Muscle layer of duodenum (tissue), 2 donors: ENCODE data around the gene MAP4K1.
"Not testable (repeated sequence)": the region's sequence is repeated elsewhere in the genome, so short reads cannot be mapped to it uniquely, and the experiment has no call there.

Source experiments
- H3K27ac ChIP-seq: one replicate; pipeline ENCODE4 v1.7.0; 2013; ENCODE audit warnings: mild to moderate bottlenecking, low read length
- H3K27me3 ChIP-seq: one replicate; pipeline ENCODE4 v1.7.0; 2013; ENCODE audit warnings: low read depth, mild to moderate bottlenecking, control low read depth, low read length
- H3K36me3 ChIP-seq, 2 donors: one replicate each; pipeline ENCODE4 v1.7.0; 2013; ENCODE audit warnings: low read length in 2 of 2, control low read depth in 1 of 2, mild to moderate bottlenecking in 1 of 2; ENCODE audit not compliant: insufficient read depth in 2 of 2, control insufficient read depth in 1 of 2
- H3K4me1 ChIP-seq, 2 donors: one replicate each; pipeline ENCODE4 v1.7.0; 2013; ENCODE audit warnings: low read length in 2 of 2, mild to moderate bottlenecking in 2 of 2, control low read depth in 1 of 2, moderate library complexity in 1 of 2; ENCODE audit not compliant: insufficient read depth in 2 of 2, control insufficient read depth in 1 of 2
- H3K4me3 ChIP-seq, 2 donors: one replicate each; pipeline ENCODE4 v1.7.0; 2013; ENCODE audit warnings: low read length in 2 of 2, low read depth in 1 of 2, mild to moderate bottlenecking in 1 of 2
- H3K9me3 ChIP-seq, 2 donors: one replicate each; pipeline ENCODE4 v1.7.0; 2013; ENCODE audit warnings: low read length in 2 of 2, control low read depth in 1 of 2, mild to moderate bottlenecking in 1 of 2; ENCODE audit not compliant: control insufficient read depth in 1 of 2
- donor health status: healthy.

The MAP4K1 gene

GRCh38 chr19:38583219-38583984, 34.4 kb downstream of the MAP4K1 start:
- Histone ChIP-seq H3K27ac (no peak overlapping the region), H3K27me3 (no peaks in the 10 kb centered on the region), H3K36me3 (no peaks in the 10 kb centered on the region), H3K9me3 (no peaks in the 10 kb centered on the region), H3K4me1 (no peaks in the 10 kb centered on the region), H3K4me3 (no peak overlapping the region)

- Histone ChIP-seq H3K27me3 (no peaks in the 10 kb centered on the region), H3K27ac (no peak overlapping the region), H3K4me3 (no peak overlapping the region), H3K9me3 (no peaks in the 10 kb centered on the region), H3K4me1 (no peaks in the 10 kb centered on the region), H3K36me3 (peaks cover 0 to 3% of the 10 kb centered on the region in 2 donors)
Observed at GRCh38 chr19:38580080-38580479, 37.7 kb downstream of the MAP4K1 start.

- H3K4me3 ChIP-seq, H3K4me1 ChIP-seq, H3K36me3 ChIP-seq, H3K27ac ChIP-seq, H3K27me3 ChIP-seq, H3K9me3 ChIP-seq: not testable (repeated sequence)
Observed at GRCh38 chr19:38579304-38579703, 38.4 kb downstream of the MAP4K1 start.

GRCh38 chr19:38577826-38578225, 39.9 kb downstream of the MAP4K1 start:
- Histone ChIP-seq H3K36me3 (peaks cover 0 to 3% of the 10 kb centered on the region in 2 donors), H3K4me1 (no peaks in the 10 kb centered on the region), H3K27ac (no peak overlapping the region)

GRCh38 chr19:38571682-38572081, 46.1 kb downstream of the MAP4K1 start:
- Histone ChIP-seq H3K27me3 (no peaks in the 10 kb centered on the region), H3K4me1 (no peaks in the 10 kb centered on the region), H3K27ac (no peak overlapping the region), H3K4me3 (no peak overlapping the region), H3K9me3 (no peaks in the 10 kb centered on the region), H3K36me3 (peaks cover 0 to 3% of the 10 kb centered on the region in 2 donors)

More at GRCh38 chr19:38577826-38578225, 39.9 kb downstream of the MAP4K1 start:
- Histone ChIP-seq H3K4me3 (no peak overlapping the region), H3K27me3 (no peaks in the 10 kb centered on the region), H3K9me3 (no peaks in the 10 kb centered on the region)

- Histone ChIP-seq H3K27ac (no peak overlapping the region), H3K27me3 (peaks cover 5% of the 10 kb centered on the region), H3K4me1 (peaks cover 0 to 6% of the 10 kb centered on the region in 2 donors), H3K9me3 (no peaks in the 10 kb centered on the region), H3K36me3 (no peaks in the 10 kb centered on the region), H3K4me3 (no peak overlapping the region)
Observed at GRCh38 chr19:38569368-38569983, 48.3 kb downstream of the MAP4K1 start.

GRCh38 chr19:38565691-38566105, 52.1 kb downstream of the MAP4K1 start:
- peaks cover 5% of the 10 kb centered on the region for H3K27me3 ChIP-seq
- H3K4me1 ChIP-seq, result peaks cover 0 to 6% of the 10 kb centered on the region in 2 donors
- H3K36me3 ChIP-seq, result no peaks in the 10 kb centered on the region
- H3K4me3 ChIP-seq, result peak overlapping the region in 1 of 2 donors; percentile 50
- no peaks in the 10 kb centered on the region for H3K9me3 ChIP-seq
- H3K27ac ChIP-seq, result no peak overlapping the region

- Histone ChIP-seq H3K27me3 (peaks cover 5% of the 10 kb centered on the region), H3K27ac (no peak overlapping the region), H3K4me1 (peaks cover 0 to 6% of the 10 kb centered on the region in 2 donors), H3K36me3 (no peaks in the 10 kb centered on the region), H3K9me3 (no peaks in the 10 kb centered on the region), H3K4me3 (peak overlapping the region in 1 of 2 donors; percentile 50)
Observed at GRCh38 chr19:38564981-38565690, 52.6 kb downstream of the MAP4K1 start.

- Histone ChIP-seq H3K4me3 (no peak overlapping the region), H3K9me3 (no peaks in the 10 kb centered on the region), H3K4me1 (peaks cover 0 to 6% of the 10 kb centered on the region in 2 donors), H3K27me3 (peaks cover 5% of the 10 kb centered on the region), H3K36me3 (no peaks in the 10 kb centered on the region), H3K27ac (no peak overlapping the region)
Observed at GRCh38 chr19:38563475-38563874, 54.3 kb downstream of the MAP4K1 start.

- no peaks in the 10 kb centered on the region for H3K36me3 ChIP-seq
- no peak overlapping the region for H3K4me3 ChIP-seq
- no peaks in the 10 kb centered on the region for H3K9me3 ChIP-seq
- H3K27me3 ChIP-seq, result peaks cover 5% of the 10 kb centered on the region
- no peak overlapping the region for H3K27ac ChIP-seq
- H3K4me1 ChIP-seq, result peaks cover 0 to 6% of the 10 kb centered on the region in 2 donors
Observed at GRCh38 chr19:38562096-38562495, 55.7 kb downstream of the MAP4K1 start.

GRCh38 chr19:38561658-38562057, 56.1 kb downstream of the MAP4K1 start:
- H3K27me3 ChIP-seq, result peaks cover 5% of the 10 kb centered on the region
- H3K9me3 ChIP-seq, result no peaks in the 10 kb centered on the region
- H3K4me1 ChIP-seq, result peaks cover 0 to 6% of the 10 kb centered on the region in 2 donors
- no peaks in the 10 kb centered on the region for H3K36me3 ChIP-seq
- no peak overlapping the region for H3K27ac ChIP-seq
- H3K4me3 ChIP-seq, result no peak overlapping the region
